GM10248 (cell line): ENCODE results near the gene PDLIM1.

Experiments
- CTCF ChIA-PET: fragments of 300-600 bp; sonication (Branson Sonifier 250); formaldehyde crosslinking; extraction: SDS; loops from one replicate; lab custom pipeline; 2021; ENCODE audit warnings: antibody characterized with exemption; lab: Yijun Ruan, JAX
- POLR2A ChIA-PET: fragments of 350-650 bp; sonication (Branson Sonifier 250); formaldehyde crosslinking; extraction: SDS; loops from one replicate; lab custom pipeline; 2020; ENCODE audit warnings: antibody characterized with exemption; lab: Yijun Ruan, JAX
- DNase-seq: peaks from one replicate; pipeline ENCODE4 v3.0.0; 2012; ENCODE audit errors: extremely low spot score
- TF ChIP-seq, protein P1 (sequence below): IDR thresholded peaks from 2 replicates; pipeline ENCODE4 v1.5.1; 2012; ENCODE audit warnings: mild to moderate bottlenecking, low read depth; ENCODE audit errors: extremely low read depth, missing control alignments, control extremely low read depth

Gene PDLIM1

DNA sequence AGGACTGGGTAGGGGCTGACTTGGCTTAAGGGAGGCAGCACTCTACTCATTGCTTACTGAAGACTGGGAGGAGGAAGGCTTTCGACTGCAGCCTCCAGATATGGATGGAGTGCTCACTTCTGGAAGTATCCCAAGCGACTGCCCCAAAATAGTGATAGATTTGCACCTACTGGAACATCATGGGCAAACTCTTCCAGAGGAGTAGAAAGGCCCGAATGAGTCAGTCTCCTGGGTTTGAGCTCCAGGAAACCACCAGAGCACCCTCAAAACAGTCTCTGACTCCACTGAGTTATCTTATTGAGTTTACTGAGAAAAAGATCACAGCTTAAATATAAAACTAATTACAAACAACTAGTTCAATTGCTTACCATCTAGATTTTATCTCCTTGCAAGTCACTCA, 37.2 kb upstream of the PDLIM1 start:
- no peak for DNase-seq
- POLR2A ChIA-PET, result no interaction called here
- CTCF ChIA-PET, result interaction anchor here (1.0 to 2.0 kb wide), 6 partner anchors 11 to 195 kb away, joined by 3 to 6 read pairs (median 4); no protein-coding TSS in a partner anchor
- TF ChIP-seq, protein P1, sequence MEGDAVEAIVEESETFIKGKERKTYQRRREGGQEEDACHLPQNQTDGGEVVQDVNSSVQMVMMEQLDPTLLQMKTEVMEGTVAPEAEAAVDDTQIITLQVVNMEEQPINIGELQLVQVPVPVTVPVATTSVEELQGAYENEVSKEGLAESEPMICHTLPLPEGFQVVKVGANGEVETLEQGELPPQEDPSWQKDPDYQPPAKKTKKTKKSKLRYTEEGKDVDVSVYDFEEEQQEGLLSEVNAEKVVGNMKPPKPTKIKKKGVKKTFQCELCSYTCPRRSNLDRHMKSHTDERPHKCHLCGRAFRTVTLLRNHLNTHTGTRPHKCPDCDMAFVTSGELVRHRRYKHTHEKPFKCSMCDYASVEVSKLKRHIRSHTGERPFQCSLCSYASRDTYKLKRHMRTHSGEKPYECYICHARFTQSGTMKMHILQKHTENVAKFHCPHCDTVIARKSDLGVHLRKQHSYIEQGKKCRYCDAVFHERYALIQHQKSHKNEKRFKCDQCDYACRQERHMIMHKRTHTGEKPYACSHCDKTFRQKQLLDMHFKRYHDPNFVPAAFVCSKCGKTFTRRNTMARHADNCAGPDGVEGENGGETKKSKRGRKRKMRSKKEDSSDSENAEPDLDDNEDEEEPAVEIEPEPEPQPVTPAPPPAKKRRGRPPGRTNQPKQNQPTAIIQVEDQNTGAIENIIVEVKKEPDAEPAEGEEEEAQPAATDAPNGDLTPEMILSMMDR, result no peak

DNA sequence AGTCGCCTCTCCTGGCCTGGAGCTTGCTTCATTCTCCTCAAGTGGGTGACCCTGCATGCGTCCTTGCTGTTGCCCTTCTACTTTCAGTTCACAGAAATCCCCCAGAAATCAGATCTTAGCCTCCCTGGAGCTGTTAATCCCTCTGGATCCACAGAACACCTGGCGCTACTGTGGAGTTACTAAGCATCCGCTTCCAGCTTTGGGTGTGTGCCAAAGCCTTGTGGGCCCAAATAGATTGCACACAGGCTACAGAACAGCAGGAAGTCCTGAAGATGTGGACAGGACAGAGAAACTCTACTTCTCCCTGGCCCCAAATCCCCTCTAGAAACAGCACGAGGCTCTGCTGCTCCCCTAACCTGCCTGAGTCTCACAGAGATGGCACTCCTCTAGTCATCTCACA, 36.6 kb upstream of the PDLIM1 start:
- ChIA-PET CTCF (interaction anchor here (1.8 kb wide), 1 partner anchor 12 kb away, joined by 5 read pairs; no protein-coding TSS in a partner anchor), POLR2A (no interaction called here)
- no peak for DNase-seq
- TF ChIP-seq, protein P1, result no peak

DNA sequence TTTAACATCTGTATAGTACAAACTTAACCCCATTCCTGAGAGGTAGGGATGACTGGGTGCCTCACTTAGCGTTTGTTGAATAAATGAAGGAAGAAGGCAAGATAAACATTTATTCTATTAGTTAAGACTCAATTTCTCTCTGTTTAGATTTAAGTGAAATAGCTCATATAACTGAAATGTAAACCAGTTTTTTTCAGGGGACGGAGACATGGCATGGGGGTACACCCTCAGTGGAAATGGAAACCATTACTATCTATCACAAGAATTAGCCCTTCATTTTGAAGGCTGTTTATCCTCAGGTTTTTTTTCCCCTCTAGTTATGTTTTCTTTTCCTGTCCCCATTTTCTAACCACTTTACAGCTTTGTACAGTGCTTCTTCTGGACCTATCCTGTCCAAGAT, 35.6 kb upstream of the PDLIM1 start:
- TF ChIP-seq, protein P1, result no peak
- no peak for DNase-seq
- CTCF ChIA-PET, result no interaction called here
- POLR2A ChIA-PET, result no interaction called here

DNA sequence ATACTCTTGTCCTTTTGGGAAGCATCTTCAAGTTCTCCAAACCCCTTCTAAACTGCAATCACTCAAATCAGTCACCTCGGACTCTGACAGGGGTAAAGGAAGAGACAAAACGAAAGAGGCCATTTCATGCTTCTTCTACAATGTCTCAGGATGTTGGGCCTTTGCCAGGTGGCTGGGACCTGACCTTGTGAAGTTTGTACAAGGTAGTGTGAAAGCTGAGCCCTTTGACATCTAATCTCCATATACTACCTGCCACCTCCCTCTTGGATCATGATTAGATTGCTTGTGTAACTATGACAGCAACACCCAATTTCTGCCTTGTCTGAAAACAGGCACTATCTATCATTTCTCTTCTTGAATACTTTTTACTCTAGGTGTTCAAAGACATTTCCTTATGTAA, 35.1 kb upstream of the PDLIM1 start:
- POLR2A ChIA-PET, result interaction anchor here (0.6 kb wide), 1 partner anchor 77 kb away, joined by 8 read pairs; no protein-coding TSS in a partner anchor
- CTCF ChIA-PET, result no interaction called here
- TF ChIP-seq, protein P1, result no peak
- DNase-seq, result no peak

DNA sequence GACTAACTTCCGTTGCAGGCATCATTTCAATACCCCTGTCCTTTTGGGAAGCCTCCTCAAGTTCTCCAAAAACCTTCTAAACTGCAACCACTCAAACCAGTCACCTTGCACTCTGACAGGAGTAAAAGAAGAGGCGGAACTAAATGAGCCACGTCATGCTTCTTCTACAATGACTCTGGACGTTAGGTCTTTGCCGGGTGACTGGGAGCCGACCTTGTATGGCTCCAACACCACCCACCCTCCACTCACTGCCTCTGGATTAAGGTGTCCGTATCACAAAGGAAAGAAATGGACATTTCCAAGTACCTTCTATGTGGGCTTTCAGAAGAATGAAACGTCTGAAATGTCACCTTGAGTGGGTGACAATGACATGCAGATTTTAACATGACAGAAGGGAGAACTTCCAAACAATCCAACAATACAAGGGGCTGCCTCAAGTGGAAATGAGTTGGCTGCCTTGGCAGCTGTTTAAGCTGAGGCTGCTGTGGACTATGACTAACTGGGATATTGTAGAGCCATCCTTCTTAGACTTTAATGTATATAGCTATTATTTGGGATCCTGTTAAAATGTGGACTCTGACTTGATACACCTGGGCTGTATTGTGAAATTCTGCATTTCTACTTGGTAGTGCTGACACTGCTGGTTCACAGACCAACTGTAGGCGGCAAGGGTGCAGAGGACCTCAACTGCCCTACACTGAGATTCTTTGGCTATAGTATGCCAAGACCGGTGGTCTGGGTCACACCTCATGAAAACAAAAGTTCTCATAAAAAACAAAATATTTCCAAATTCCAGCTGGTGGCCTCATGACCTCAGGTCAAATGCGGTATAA, 33.8 kb upstream of the PDLIM1 start:
- TF ChIP-seq, protein P1, result no peak
- CTCF ChIA-PET, result interaction anchor here (1.3 kb wide), 1 partner anchor 82 kb away, joined by 3 read pairs; no protein-coding TSS in a partner anchor
- no peak for DNase-seq
- POLR2A ChIA-PET, result no interaction called here

DNA sequence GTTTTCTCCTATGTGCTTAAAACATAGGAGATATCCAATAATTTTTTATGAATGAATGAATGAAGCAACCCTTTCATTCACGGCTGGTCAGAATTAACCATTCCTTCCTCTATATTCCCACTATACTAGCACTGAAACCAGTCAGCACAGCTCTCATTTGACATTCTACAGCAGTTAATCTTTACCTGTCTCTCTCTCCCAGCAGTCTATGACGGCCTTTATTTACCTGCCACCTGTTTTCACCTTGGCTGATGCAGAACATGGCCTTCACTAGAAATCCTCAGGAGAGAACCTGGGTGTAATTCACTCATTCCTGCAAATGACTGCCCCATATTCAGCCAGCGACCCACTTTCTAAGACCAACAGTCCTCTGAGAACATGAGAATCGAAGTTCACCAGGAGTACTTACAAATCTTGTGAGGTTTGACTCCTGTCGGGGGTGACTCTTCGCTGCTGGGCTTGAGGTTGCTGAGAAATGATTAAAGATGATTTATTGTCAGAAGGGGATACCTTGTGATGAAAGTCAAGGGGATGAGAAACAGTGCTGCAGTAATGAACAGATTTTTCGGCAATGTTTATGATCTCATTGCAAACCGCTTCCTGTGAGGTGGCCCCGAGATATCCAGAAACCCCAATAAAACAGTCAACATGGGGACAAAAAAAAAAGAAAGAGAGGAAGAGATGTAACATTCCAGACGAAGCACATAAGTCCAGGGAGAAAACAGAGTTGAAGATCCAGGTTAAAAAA, 30.9 kb upstream of the PDLIM1 start:
- TF ChIP-seq, protein P1, result no peak
- CTCF ChIA-PET, result interaction anchor here (1.0 to 1.1 kb wide), 3 partner anchors 7 to 75 kb away, joined by 3 read pairs; no protein-coding TSS in a partner anchor
- POLR2A ChIA-PET, result no interaction called here
- DNase-seq, result no peak
